Pulmonary artery endothelial cell (primary cell): Measurements from ENCODE around the gene FABP6. TPM values are rescaled to one million over a fixed set of nuclear protein-coding genes. Genes with fewer than 3 reads are reported as not detected.

Source experiments
- total RNA-seq: library from RNA; depleted of rRNA; stranded (reverse); fragments of >200 nt; gene quantifications from 2 replicates; pipeline ENCODE4 v1.2.3, GENCODE V29; 2014

The FABP6 gene
- total RNA-seq, 1 donor from 2014 or later, result not detected

Other genes with a start within 250 kb of the FABP6 start
- 46.2 and 57.0 TPM in 2 replicates for gene TTC1, start 220.4 kb upstream of the FABP6 start, total RNA-seq
- gene PWWP2A, start 110.1 kb upstream of the FABP6 start, total RNA-seq, result 13.4 and 17.0 TPM in 2 replicates
- 2.7 and 3.2 TPM in 2 replicates for gene CCNJL, start 83.1 kb downstream of the FABP6 start, total RNA-seq
- 0.07 and 0.11 TPM in 2 replicates for gene C1QTNF2, start 141.1 kb downstream of the FABP6 start, total RNA-seq
- 1.9 and 3.8 TPM in 2 replicates for gene FAM200C, start 170.5 kb downstream of the FABP6 start, total RNA-seq
- gene SLU7, start 189.6 kb downstream of the FABP6 start, total RNA-seq, result 46.8 and 57.5 TPM in 2 replicates
- gene PTTG1, start 192.3 kb downstream of the FABP6 start, total RNA-seq, result 88.6 and 175 TPM in 2 replicates